PC-9 (cell line): ENCODE results near the gene MIF4GD. TPM values are rescaled to one million over a fixed set of nuclear protein-coding genes. Genes with fewer than 3 reads are reported as not detected.

Experiments used
- BruUV-seq: library from RNA; stranded (reverse); fragments of 400-500 nt; replicated peaks from 2 replicates; lab custom pipeline; 2021; lab: Mats Ljungman, UMichigan
- CTCF ChIA-PET: fragments of 300-600 bp; sonication (Branson Sonifier 250); formaldehyde crosslinking; loops from one replicate; lab custom pipeline; 2022; ENCODE audit warnings: antibody characterized with exemption; lab: Charles Lee
- POLR2A ChIA-PET: fragments of 300-600 bp; sonication (Branson Sonifier 250); formaldehyde crosslinking; loops from one replicate; lab custom pipeline; 2022; ENCODE audit warnings: antibody characterized with exemption; ENCODE audit not compliant: unreplicated experiment; lab: Charles Lee
- DNase-seq, 2 experiments: peaks; one replicate each; pipeline versions ENCODE4 v3.0.0 to v3.0.0-alpha.2; 2015 to 2022; ENCODE audit warnings: mixed read lengths in 1 of 2
- H2AFZ ChIP-seq: fragments of 200-600 bp; sonication (generic); 2 replicates; pipeline ENCODE4 v1.8.1; 2017; ENCODE audit warnings: antibody characterized with exemption
- H3F3A ChIP-seq: fragments of 200-600 bp; sonication (generic); 2 replicates; pipeline ENCODE4 v1.8.1; 2017; ENCODE audit warnings: antibody characterized with exemption, mild to moderate bottlenecking, low read depth; ENCODE audit not compliant: insufficient read depth
- H3K27ac ChIP-seq: fragments of 200-600 bp; sonication (generic); 2 replicates; pipeline ENCODE4 v1.6.1; 2016; ENCODE audit warnings: mixed run types
- H3K27me3 ChIP-seq: fragments of 200-600 bp; sonication (generic); 2 replicates; pipeline ENCODE4 v1.6.1; 2016; ENCODE audit warnings: low read depth, mixed run types; ENCODE audit not compliant: insufficient read depth
- H3K36me3 ChIP-seq: fragments of 200-600 bp; sonication (generic); 2 replicates; pipeline ENCODE4 v1.6.1; 2016; ENCODE audit warnings: low read depth, mixed run types
- H3K4me1 ChIP-seq: fragments of 200-600 bp; sonication (generic); replicated peaks from 2 replicates; pipeline ENCODE4 v1.6.1; 2016; ENCODE audit warnings: mixed run types; ENCODE audit not compliant: insufficient read depth
- H3K4me2 ChIP-seq: fragments of 200-600 bp; sonication (generic); 2 replicates; pipeline ENCODE4 v1.6.1; 2017; ENCODE audit warnings: mixed run types
- H3K4me3 ChIP-seq: fragments of 200-600 bp; sonication (generic); 2 replicates; pipeline ENCODE4 v1.6.1; 2016; ENCODE audit warnings: mixed run types
- H3K79me2 ChIP-seq: fragments of 200-600 bp; sonication (generic); 2 replicates; pipeline ENCODE4 v1.6.1; 2017; ENCODE audit warnings: low read depth, mixed run types
- H3K9me2 ChIP-seq: fragments of 200-600 bp; sonication (generic); 2 replicates; pipeline ENCODE4 v1.8.1; 2017; ENCODE audit warnings: mild to moderate bottlenecking; ENCODE audit not compliant: insufficient read depth
- H3K9me3 ChIP-seq: fragments of 200-600 bp; sonication (generic); 2 replicates; pipeline ENCODE4 v1.8.1; 2016; ENCODE audit warnings: low read depth; ENCODE audit not compliant: insufficient read depth
- H4K20me1 ChIP-seq: fragments of 200-600 bp; sonication (generic); 2 replicates; pipeline ENCODE4 v1.8.1; 2017; ENCODE audit not compliant: insufficient read depth
- CTCF ChIP-seq: fragments of 200-600 bp; sonication (generic); conservative IDR thresholded peaks from 2 replicates; pipeline ENCODE4 v1.6.1; 2017; ENCODE audit warnings: mixed run types, antibody characterized with exemption, mild to moderate bottlenecking, moderate library complexity
- EZH2 ChIP-seq: fragments of 200-600 bp; sonication (generic); IDR thresholded peaks from 2 replicates; pipeline ENCODE4 v1.8.0; 2017; ENCODE audit warnings: antibody characterized with exemption, low read depth
- intact Hi-C: fragments of 100-400 bp; cut with micrococcal nuclease; formaldehyde crosslinking; loops from one replicate; pipeline ENCODE4 v1.10.0; 2022; ENCODE audit not compliant: unreplicated experiment
- total RNA-seq: library from RNA; stranded (reverse); gene quantifications from 2 replicates; pipeline ENCODE4 v1.2.3, GENCODE V29; 2021

The MIF4GD gene
- total RNA-seq, 1 experiment from 2014 or later: 23.4 TPM

DNA sequence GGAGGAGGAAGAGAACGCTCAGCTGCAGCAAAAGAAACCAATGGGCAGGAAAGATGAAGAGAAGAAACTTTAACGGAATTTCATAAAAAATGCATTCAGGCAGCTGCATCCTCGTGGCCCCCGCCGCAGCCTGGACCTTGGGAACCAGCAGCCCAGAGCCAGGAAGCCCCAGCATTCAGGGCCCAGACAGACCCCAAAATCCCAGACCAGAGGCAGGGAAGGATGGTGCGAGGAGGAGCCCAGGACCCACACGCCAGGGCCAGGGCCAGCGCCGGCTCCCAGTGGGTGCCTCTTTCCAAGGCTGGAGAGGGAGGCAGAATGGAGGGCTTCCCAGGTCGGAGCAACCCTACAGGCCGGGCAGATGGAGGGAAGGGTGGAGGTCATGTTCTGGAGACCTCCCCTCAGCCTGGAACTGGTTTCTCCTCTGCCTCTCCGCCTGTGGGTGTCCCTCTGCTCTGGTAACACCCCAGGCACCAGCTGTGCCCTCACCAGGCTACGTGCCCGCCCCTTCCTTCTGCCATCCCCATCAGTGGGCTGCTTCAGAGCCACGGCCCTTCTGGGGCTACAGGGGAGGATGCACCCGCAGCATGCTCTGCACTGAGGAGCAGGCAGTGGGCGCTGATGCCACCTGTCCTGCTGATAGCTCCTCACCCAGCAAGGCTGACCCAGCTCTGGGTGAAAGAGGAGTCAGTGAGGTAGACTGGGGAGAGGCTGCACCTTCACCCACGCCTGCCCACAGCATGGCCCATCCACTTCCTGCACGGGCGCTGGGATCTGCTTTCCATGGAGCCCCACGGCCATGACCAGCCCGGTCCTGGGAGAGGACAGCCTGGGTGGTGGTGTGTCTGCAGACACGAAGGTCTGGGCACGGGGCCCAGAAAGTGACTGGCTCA lies 1.2 kb upstream of the MIF4GD start:
- peak overlapping the region; percentile 95 for H2AFZ ChIP-seq
- ChIA-PET POLR2A (interaction anchor here (0.7 to 1.5 kb wide), 2 partner anchors 11 to 17 kb away, joined by 3 to 9 read pairs; partner anchors contain the start of genes GGA3, MRPS7 and SLC25A19), CTCF (interaction anchor here (0.9 kb wide), 1 partner anchor 140 kb away, joined by 3 read pairs; no protein-coding TSS in a partner anchor)
- no peak for DNase-seq
- H3K36me3 ChIP-seq: no peaks in the 10 kb centered on the region
- no peak overlapping the region for H3K27ac ChIP-seq
- H3K9me2 ChIP-seq: no peaks in the 10 kb centered on the region
- BruUV-seq: no TSS peak
- H3K27me3 ChIP-seq: no peaks in the 10 kb centered on the region
- intact Hi-C loops: loop anchor here (1.0 kb wide), 1 partner anchor 132 kb away; no protein-coding TSS in a partner anchor
- 0 out of 2 replicates have a peak, but pooled peaks cover 5% of the 10 kb centered on the region for H3K79me2 ChIP-seq
- no peak for TF ChIP-seq EZH2
- TF ChIP-seq CTCF: no peak
- H3F3A ChIP-seq: peaks cover 43% of the 10 kb centered on the region; the same call in 1 of the 2 replicates
- H4K20me1 ChIP-seq: no peaks in the 10 kb centered on the region
- H3K4me2 ChIP-seq: peak overlapping the region; percentile 96
- H3K4me1 ChIP-seq: peaks cover 7% of the 10 kb centered on the region; the same call in 1 of the 2 replicates
- H3K9me3 ChIP-seq: no peaks in the 10 kb centered on the region
- H3K4me3 ChIP-seq: peak overlapping the region; percentile 95

GRCh38 chr17:75271233-75271954 lies 363 bp upstream of the MIF4GD start:
- peak overlapping the region; percentile 96 for H3K4me2 ChIP-seq
- intact Hi-C loops: loop anchor here (1.0 kb wide), 1 partner anchor 133 kb away; no protein-coding TSS in a partner anchor
- POLR2A ChIA-PET: interaction anchor here (0.6 to 1.5 kb wide), 5 partner anchors 18 to 254 kb away, joined by 3 to 9 read pairs (median 4); partner anchors contain the start of genes LLGL2 and SLC25A19

More at GRCh38 chr17:75271233-75271954, 363 bp upstream of the MIF4GD start:
- Histone ChIP-seq H3K4me1 (peaks cover 7% of the 10 kb centered on the region; the same call in 1 of the 2 replicates), H3K4me3 (peak overlapping the region; percentile 95), H3F3A (peaks cover 48% of the 10 kb centered on the region; the same call in 1 of the 2 replicates), H4K20me1 (no peaks in the 10 kb centered on the region), H3K79me2 (0 out of 2 replicates have a peak, but pooled peaks cover 5% of the 10 kb centered on the region), H3K36me3 (0 out of 2 replicates have a peak, but pooled peaks cover under 1% of the 10 kb centered on the region), H3K27ac (no peak overlapping the region), H3K27me3 (no peaks in the 10 kb centered on the region), H3K9me3 (no peaks in the 10 kb centered on the region), H3K9me2 (no peaks in the 10 kb centered on the region), H2AFZ (peak overlapping the region; percentile 95)
- TF ChIP-seq EZH2 (no peak), CTCF (peak; percentile 63)
- BruUV-seq: TSS peak; percentile 10
- CTCF ChIA-PET: interaction anchor here (0.5 to 2.0 kb wide), 7 partner anchors 9 to 185 kb away, joined by 3 to 15 read pairs (median 4); partner anchors contain the start of genes GGA3, MRPS7, SLC25A19 and TMEM94
- peak in 1 of 2 experiments; percentile 83 for DNase-seq
